ENCODE data around the gene MYH1. TPM values are rescaled to one million over a fixed set of nuclear protein-coding genes. Genes with fewer than 3 reads are reported as not detected.
"Not testable (repeated sequence)": the region's sequence is repeated elsewhere in the genome, so short reads cannot be mapped to it uniquely, and the experiment has no call there.

The MYH1 gene
- polyA plus RNA-seq (2013, experiment 1 of 2): not detected
- not detected for polyA plus RNA-seq (2013, experiment 2 of 2)

GRCh38 chr17:10518271-10519037, at the start of gene MYH1:
MYH1 (minus strand) TSS chr17:10518542; CDS start chr17:10516642, 1,900 bp downstream.
- no peak within 1 kb of the TSS for H3K4me3 ChIP-seq (ENCODE audit: extremely low read depth, insufficient read depth, low read length, poor library complexity, severe bottlenecking)
- H3K4me1 ChIP-seq (ENCODE audit: control insufficient read depth, insufficient read depth, low read length, poor library complexity, severe bottlenecking): no peaks in the 10 kb centered on the region
- no peaks in the 10 kb centered on the region for H3K9me3 ChIP-seq (ENCODE audit: control insufficient read depth, low read length)
- 70 to 90% methylated on average over 2 to 5 of the region's 11 CpGs for WGBS, 2 experiments (ENCODE audit: insufficient coverage in 2 of 2)
- no peaks in the 10 kb centered on the region for H3K36me3 ChIP-seq (ENCODE audit: control insufficient read depth, insufficient read depth, low read length)
- no peak within 1 kb of the TSS for H3K27ac ChIP-seq (ENCODE audit: low read depth, low read length, severe bottlenecking)

DNA sequence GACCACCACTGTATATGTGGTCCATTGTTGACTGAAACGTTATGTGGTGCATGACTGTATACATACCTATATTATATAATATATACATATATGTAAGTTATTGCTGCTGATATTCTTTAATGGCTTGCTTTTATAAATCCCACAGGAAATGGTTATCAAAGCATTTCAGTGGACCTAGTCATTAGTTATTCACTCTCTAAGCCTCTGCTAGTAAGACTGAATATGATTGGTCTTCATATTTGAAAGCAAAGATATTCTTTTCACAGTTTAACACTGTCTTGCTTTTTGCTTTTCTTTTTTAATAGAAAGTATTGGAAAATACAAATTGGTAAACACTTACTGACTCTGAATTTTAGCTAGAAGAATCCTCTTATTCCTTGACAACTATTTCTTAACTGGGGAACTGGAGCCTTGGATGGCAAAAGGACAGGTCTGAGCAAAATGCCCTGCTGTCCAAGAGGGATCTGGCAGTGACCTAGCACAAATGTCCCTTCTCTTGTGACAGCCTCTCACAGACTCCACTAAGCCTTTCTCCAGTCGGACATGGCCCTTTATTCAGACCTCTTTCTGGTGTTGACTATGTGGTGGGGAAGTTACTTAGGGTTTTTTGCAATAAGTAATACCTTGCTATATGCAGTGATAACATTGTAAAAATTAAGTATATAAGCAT, 45.8 kb upstream of the MYH1 start:
- Histone ChIP-seq H3K4me3 (ENCODE audit: extremely low read depth, insufficient read depth, low read length, poor library complexity, severe bottlenecking) (no peak overlapping the region), H3K4me1 (ENCODE audit: control insufficient read depth, insufficient read depth, low read length, poor library complexity, severe bottlenecking) (no peaks in the 10 kb centered on the region), H3K27ac (ENCODE audit: low read depth, low read length, severe bottlenecking) (no peak overlapping the region), H3K9me3 (ENCODE audit: control insufficient read depth, low read length) (no peaks in the 10 kb centered on the region), H3K36me3 (ENCODE audit: control insufficient read depth, insufficient read depth, low read length) (no peaks in the 10 kb centered on the region)
- no CpG with 5 or more reads among the region's 2 CpGs for WGBS, 2 experiments (ENCODE audit: insufficient coverage in 2 of 2)

- peaks cover 12% of the 10 kb centered on the region for H3K4me1 ChIP-seq (ENCODE audit: control insufficient read depth, insufficient read depth, low read length, poor library complexity, severe bottlenecking)
- no peaks in the 10 kb centered on the region for H3K36me3 ChIP-seq (ENCODE audit: control insufficient read depth, insufficient read depth, low read length)
- H3K27ac ChIP-seq (ENCODE audit: low read depth, low read length, severe bottlenecking): no peak overlapping the region
- H3K4me3 ChIP-seq (ENCODE audit: extremely low read depth, insufficient read depth, low read length, poor library complexity, severe bottlenecking): no peak overlapping the region
- WGBS, 2 experiments (ENCODE audit: insufficient coverage in 2 of 2): 87 to 93% methylated on average over 5 to 6 of the region's 6 CpGs
- H3K9me3 ChIP-seq (ENCODE audit: control insufficient read depth, low read length): peaks cover 3% of the 10 kb centered on the region
Observed at GRCh38 chr17:10558049-10558448, 39.7 kb upstream of the MYH1 start.

DNA sequence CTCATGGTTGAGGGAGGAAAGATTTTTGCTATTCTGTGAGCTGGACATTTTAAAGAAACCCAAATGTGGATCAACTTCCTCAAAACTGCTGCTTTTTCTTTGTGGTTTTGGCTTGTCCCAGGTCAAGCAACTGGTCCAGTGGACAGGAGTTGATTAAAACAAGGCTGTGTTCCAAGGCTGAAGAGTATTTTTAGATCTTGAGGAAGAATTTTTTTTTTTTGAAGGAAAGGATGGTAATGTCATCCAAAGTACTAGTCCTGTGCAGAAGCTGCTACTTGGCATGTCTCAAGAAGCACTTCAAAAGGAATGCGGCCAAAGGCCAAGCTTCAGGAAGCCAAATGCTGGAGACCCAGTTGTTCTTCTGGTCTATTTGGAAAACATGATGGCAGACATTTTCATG, 39.1 kb upstream of the MYH1 start:
- peaks cover 12% of the 10 kb centered on the region for H3K4me1 ChIP-seq (ENCODE audit: control insufficient read depth, insufficient read depth, low read length, poor library complexity, severe bottlenecking)
- H3K27ac ChIP-seq (ENCODE audit: low read depth, low read length, severe bottlenecking): no peak overlapping the region
- WGBS, 2 experiments (ENCODE audit: insufficient coverage in 2 of 2): 88 to 100% methylated on average over 1 of the region's 1 CpG
- no peaks in the 10 kb centered on the region for H3K36me3 ChIP-seq (ENCODE audit: control insufficient read depth, insufficient read depth, low read length)
- H3K4me3 ChIP-seq (ENCODE audit: extremely low read depth, insufficient read depth, low read length, poor library complexity, severe bottlenecking): no peak overlapping the region
- H3K9me3 ChIP-seq (ENCODE audit: control insufficient read depth, low read length): peaks cover 3% of the 10 kb centered on the region

GRCh38 chr17:10556301-10557005, 38.1 kb upstream of the MYH1 start:
- Histone ChIP-seq H3K4me1 (ENCODE audit: control insufficient read depth, insufficient read depth, low read length, poor library complexity, severe bottlenecking) (peaks cover 12% of the 10 kb centered on the region), H3K4me3 (ENCODE audit: extremely low read depth, insufficient read depth, low read length, poor library complexity, severe bottlenecking) (no peak overlapping the region), H3K36me3 (ENCODE audit: control insufficient read depth, insufficient read depth, low read length) (no peaks in the 10 kb centered on the region), H3K27ac (ENCODE audit: low read depth, low read length, severe bottlenecking) (peak overlapping the region; percentile 18), H3K9me3 (ENCODE audit: control insufficient read depth, low read length) (peaks cover 3% of the 10 kb centered on the region)
- WGBS, 2 experiments (ENCODE audit: insufficient coverage in 2 of 2): 79 to 80% methylated on average over 3 of the region's 5 CpGs

- peaks cover 3% of the 10 kb centered on the region for H3K9me3 ChIP-seq (ENCODE audit: control insufficient read depth, low read length)
- peaks cover 5% of the 10 kb centered on the region for H3K4me1 ChIP-seq (ENCODE audit: control insufficient read depth, insufficient read depth, low read length, poor library complexity, severe bottlenecking)
- 38 to 92% methylated on average over 1 to 3 of the region's 4 CpGs for WGBS, 2 experiments (ENCODE audit: insufficient coverage in 2 of 2)
- no peak overlapping the region for H3K4me3 ChIP-seq (ENCODE audit: extremely low read depth, insufficient read depth, low read length, poor library complexity, severe bottlenecking)
- H3K36me3 ChIP-seq (ENCODE audit: control insufficient read depth, insufficient read depth, low read length): no peaks in the 10 kb centered on the region
- no peak overlapping the region for H3K27ac ChIP-seq (ENCODE audit: low read depth, low read length, severe bottlenecking)
Observed at GRCh38 chr17:10550014-10550413, 31.7 kb upstream of the MYH1 start.

DNA sequence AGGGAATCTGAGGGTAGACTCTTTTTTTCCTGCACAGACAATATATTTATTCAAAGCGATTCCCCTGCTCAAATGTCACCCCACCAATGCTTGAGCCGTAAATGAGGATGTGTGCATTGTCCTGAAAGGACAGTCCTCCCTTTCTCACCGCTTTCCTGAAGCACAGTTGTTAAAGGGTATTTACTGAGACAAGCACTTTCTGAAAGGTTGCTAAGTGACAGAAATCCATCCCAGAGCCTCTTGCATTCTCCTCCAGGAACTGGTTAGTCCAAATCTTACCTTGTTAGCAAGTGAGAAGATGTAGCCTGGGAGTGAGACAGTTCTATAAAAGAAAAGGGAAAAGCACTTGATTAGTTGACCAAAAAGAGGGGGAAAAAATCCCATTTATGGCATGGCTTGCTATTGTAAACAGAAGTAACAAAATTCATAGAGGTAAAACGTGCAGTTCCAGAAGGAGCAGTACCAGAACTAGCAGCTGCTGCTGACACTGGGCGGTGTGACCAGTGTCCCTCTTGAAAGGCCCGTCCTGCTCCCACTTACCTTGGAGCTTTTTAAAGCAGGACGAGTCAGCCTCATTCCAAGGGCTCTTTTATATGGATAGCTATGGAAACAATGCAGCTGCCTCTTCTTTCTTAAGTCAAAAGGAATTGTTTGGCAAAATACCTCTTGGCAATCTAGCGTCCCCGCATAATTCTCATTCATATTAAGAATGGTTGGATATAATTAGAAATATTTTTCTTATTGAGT, 30.9 kb upstream of the MYH1 start, which contains the start of gene MYH2:
Gene MYH2, minus strand, starts transcription at position 563 of the 747 bp plus-strand sequence. CDS start 1,738 bp downstream, outside the sequence.
- peak within 1 kb of the TSS; percentile 23 for H3K27ac ChIP-seq (ENCODE audit: low read depth, low read length, severe bottlenecking)
- H3K9me3 ChIP-seq (ENCODE audit: control insufficient read depth, low read length): peaks cover 2% of the 10 kb centered on the region
- H3K4me3 ChIP-seq (ENCODE audit: extremely low read depth, insufficient read depth, low read length, poor library complexity, severe bottlenecking): no peak within 1 kb of the TSS
- no peaks in the 10 kb centered on the region for H3K36me3 ChIP-seq (ENCODE audit: control insufficient read depth, insufficient read depth, low read length)
- 41 to 45% methylated on average over 2 of the region's 9 CpGs for WGBS, 2 experiments (ENCODE audit: insufficient coverage in 2 of 2)
- peaks cover 5% of the 10 kb centered on the region for H3K4me1 ChIP-seq (ENCODE audit: control insufficient read depth, insufficient read depth, low read length, poor library complexity, severe bottlenecking)

DNA sequence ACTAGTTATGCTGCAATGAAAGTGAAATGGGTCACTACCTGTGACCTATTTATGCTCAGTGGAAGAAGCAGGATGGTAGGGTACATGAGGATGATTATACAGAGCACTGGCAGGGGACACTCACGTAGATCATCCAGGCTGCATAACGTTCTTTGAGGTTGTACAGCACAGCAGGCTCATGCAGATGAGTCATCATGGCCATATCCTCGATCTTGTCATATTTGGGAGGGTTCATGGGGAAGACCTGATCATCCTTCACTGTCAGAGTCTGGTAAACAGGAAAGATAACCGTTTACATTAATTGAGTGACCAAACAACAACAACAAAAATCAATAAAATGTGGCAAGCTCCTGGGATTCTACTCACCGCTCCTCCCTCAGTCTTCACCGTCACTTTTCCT, 29.0 kb upstream of the MYH1 start:
- WGBS, 2 experiments (ENCODE audit: insufficient coverage in 2 of 2): 93 to 95% methylated on average over 4 to 5 of the region's 6 CpGs
- no peak overlapping the region for H3K4me3 ChIP-seq (ENCODE audit: extremely low read depth, insufficient read depth, low read length, poor library complexity, severe bottlenecking)
- H3K9me3 ChIP-seq (ENCODE audit: control insufficient read depth, low read length): peaks cover under 1% of the 10 kb centered on the region
- H3K4me1 ChIP-seq (ENCODE audit: control insufficient read depth, insufficient read depth, low read length, poor library complexity, severe bottlenecking): peaks cover 5% of the 10 kb centered on the region
- H3K36me3 ChIP-seq (ENCODE audit: control insufficient read depth, insufficient read depth, low read length): no peaks in the 10 kb centered on the region
- H3K27ac ChIP-seq (ENCODE audit: low read depth, low read length, severe bottlenecking): no peak overlapping the region

- not testable (repeated sequence) for H3K36me3 ChIP-seq (ENCODE audit: control insufficient read depth, insufficient read depth, low read length); H3K9me3 ChIP-seq (ENCODE audit: control insufficient read depth, low read length); H3K4me1 ChIP-seq (ENCODE audit: control insufficient read depth, insufficient read depth, low read length, poor library complexity, severe bottlenecking); H3K4me3 ChIP-seq (ENCODE audit: extremely low read depth, insufficient read depth, low read length, poor library complexity, severe bottlenecking); H3K27ac ChIP-seq (ENCODE audit: low read depth, low read length, severe bottlenecking)
- 60 to 67% methylated on average over 1 of the region's 5 CpGs for WGBS, 2 experiments (ENCODE audit: insufficient coverage in 2 of 2)
Observed at GRCh38 chr17:10543486-10543885, 25.1 kb upstream of the MYH1 start.

DNA sequence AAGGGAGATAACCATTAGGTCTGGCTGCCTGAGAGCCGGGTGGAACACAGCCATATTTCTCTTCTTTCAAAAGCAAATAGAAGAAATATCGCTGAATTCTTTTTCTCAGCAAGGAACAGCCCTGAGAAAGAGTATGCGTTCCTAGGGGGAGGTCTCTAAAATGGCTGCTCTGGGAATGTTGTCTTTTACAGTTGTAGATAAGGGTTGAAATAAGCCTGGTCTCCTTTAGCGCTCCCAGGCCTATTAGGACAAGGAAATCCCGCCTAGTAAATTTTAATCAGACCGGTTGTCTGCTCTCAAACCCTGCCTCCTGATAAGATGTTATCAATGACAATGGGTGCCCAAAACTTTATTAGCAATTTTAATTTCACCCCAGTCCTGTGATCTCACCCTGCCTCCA, 22.8 kb upstream of the MYH1 start:
- H3K9me3 ChIP-seq (ENCODE audit: control insufficient read depth, low read length); H3K4me1 ChIP-seq (ENCODE audit: control insufficient read depth, insufficient read depth, low read length, poor library complexity, severe bottlenecking); H3K36me3 ChIP-seq (ENCODE audit: control insufficient read depth, insufficient read depth, low read length); H3K27ac ChIP-seq (ENCODE audit: low read depth, low read length, severe bottlenecking); H3K4me3 ChIP-seq (ENCODE audit: extremely low read depth, insufficient read depth, low read length, poor library complexity, severe bottlenecking): not testable (repeated sequence)
- 90 to 95% methylated on average over 2 to 4 of the region's 6 CpGs for WGBS, 2 experiments (ENCODE audit: insufficient coverage in 2 of 2)

All from mesodermal cell (in vitro differentiated cells).